GM21825 (cell line): ENCODE results near the gene ATP2C1.
"Not testable (repeated sequence)": the region's sequence is repeated elsewhere in the genome, so short reads cannot be mapped to it uniquely, and the experiment has no call there.

Source experiments
- ATAC-seq: cut with Tn5 transposase; IDR thresholded peaks from one replicate; pipeline ENCODE4 v1.9.1; 2021; ENCODE audit warnings: mild to moderate bottlenecking, moderate library complexity; ENCODE audit not compliant: unreplicated experiment

ATP2C1 gene

GRCh38 chr3:130893376-130894129 is at the start of gene ATP2C1:
Gene ATP2C1, plus strand, starts transcription at chr3:130894084. Its CDS starts 686 bp downstream, at chr3:130894770.
- ATAC-seq, result peak; percentile 89

GRCh38 chr3:130844462-130844861 is 49.4 kb upstream of the ATP2C1 start:
- no peak for ATAC-seq

- ATAC-seq, result no peak
Measured at GRCh38 chr3:130846181-130846580, 47.7 kb upstream of the ATP2C1 start.

- no peak for ATAC-seq
Measured at GRCh38 chr3:130849091-130849552, 44.8 kb upstream of the ATP2C1 start.

GRCh38 chr3:130850044-130850797 is 43.7 kb upstream of the ATP2C1 start:
- peak; percentile 69 for ATAC-seq

GRCh38 chr3:130850843-130851242 is 43.0 kb upstream of the ATP2C1 start:
- ATAC-seq, result no peak

GRCh38 chr3:130851277-130851676 is 42.6 kb upstream of the ATP2C1 start:
- ATAC-seq, result no peak

- no peak for ATAC-seq
Measured at GRCh38 chr3:130853581-130853980, 40.3 kb upstream of the ATP2C1 start.

GRCh38 chr3:130854208-130854864 is 39.5 kb upstream of the ATP2C1 start:
- ATAC-seq, result peak; percentile 30

- peak; percentile 31 for ATAC-seq
Measured at GRCh38 chr3:130857336-130858026, 36.4 kb upstream of the ATP2C1 start.

GRCh38 chr3:130862130-130862529 is 31.8 kb upstream of the ATP2C1 start:
- ATAC-seq, result not testable (repeated sequence)

GRCh38 chr3:130865489-130865888 is 28.4 kb upstream of the ATP2C1 start:
- ATAC-seq, result no peak

GRCh38 chr3:130866327-130866726 is 27.6 kb upstream of the ATP2C1 start:
- ATAC-seq, result no peak

GRCh38 chr3:130870423-130870822 is 23.5 kb upstream of the ATP2C1 start:
- no peak for ATAC-seq

- no peak for ATAC-seq
Measured at GRCh38 chr3:130876594-130876993, 17.3 kb upstream of the ATP2C1 start.

- ATAC-seq, result no peak
Measured at GRCh38 chr3:130878464-130878863, 15.4 kb upstream of the ATP2C1 start.

- no peak for ATAC-seq
Measured at GRCh38 chr3:130889416-130889946, 4.4 kb upstream of the ATP2C1 start.

- ATAC-seq, result peak; percentile 35
Measured at GRCh38 chr3:130892759-130893375, 1.0 kb upstream of the ATP2C1 start.

- ATAC-seq, result peak; percentile 14
Measured at GRCh38 chr3:130894130-130894985, 474 bp downstream of the ATP2C1 start.

- ATAC-seq, result no peak
Measured at GRCh38 chr3:130894986-130895280, 1.0 kb downstream of the ATP2C1 start.
